SK-N-SH (cell line): ENCODE measurements around the gene DPYSL4. TPM values are rescaled to one million over a fixed set of nuclear protein-coding genes. Genes with fewer than 3 reads are reported as not detected.
A peak's percentile ranks its signal among the peaks of the same experiment; 100 is the strongest.

Experiments used
- CTCF ChIA-PET: fragments of 300-600, 350-600 bp; formaldehyde crosslinking; extraction: SDS; loops from one replicate; lab custom pipeline; 2021; lab: Yijun Ruan, JAX
- POLR2A ChIA-PET: fragments of 350-600 bp; sonication (Branson Sonifier 250); formaldehyde crosslinking; extraction: SDS; loops from one replicate; lab custom pipeline; 2020; ENCODE audit warnings: antibody characterized with exemption, inconsistent platforms; lab: Yijun Ruan, JAX
- DNase-seq: peaks from one replicate; pipeline ENCODE4 v3.0.0; 2012
- H2AFZ ChIP-seq: fragments of 200-600 bp; sonication (generic); 2 replicates; pipeline ENCODE4 v1.8.1; 2016; ENCODE audit warnings: antibody characterized with exemption, mild to moderate bottlenecking, low read depth
- H3F3A ChIP-seq: fragments of 200-600 bp; sonication (generic); replicated peaks from 2 replicates; pipeline ENCODE3; 2016; ENCODE audit warnings: antibody characterized with exemption, mild to moderate bottlenecking; ENCODE audit not compliant: insufficient read depth
- H3K27ac ChIP-seq, 2 experiments: fragments of 200-500 bp in 1 of 2; fragments of 200-600 bp in 1 of 2; sonication (Bioruptor generic) in 1 of 2; sonication (generic), shearing (Covaris generic) in 1 of 2; 2 replicates each; pipeline versions ENCODE4 v1.5.1 to v1.6.1; 2014 to 2016; ENCODE audit warnings: low read depth in 2 of 2, inconsistent platforms in 1 of 2, low read length in 1 of 2, mild to moderate bottlenecking in 1 of 2, mixed read lengths in 1 of 2
- H3K27me3 ChIP-seq: fragments of 200-600 bp; sonication (generic), shearing (Covaris generic); 2 replicates; pipeline ENCODE4 v1.6.1; 2016; ENCODE audit warnings: mixed run types; ENCODE audit not compliant: insufficient read depth
- H3K36me3 ChIP-seq, 2 experiments: fragments of 200-500 bp in 1 of 2; fragments of 200-600 bp in 1 of 2; sonication (Bioruptor generic) in 1 of 2; sonication (generic) in 1 of 2; replicated peaks in 1 of 2; 2 replicates each; pipeline versions ENCODE3 to v1.5.1; 2014 to 2016; ENCODE audit warnings: low read length in 1 of 2, mild to moderate bottlenecking in 1 of 2; ENCODE audit not compliant: insufficient read depth in 2 of 2, control insufficient read depth in 1 of 2
- H3K4me1 ChIP-seq, 2 experiments: fragments of 200-500 bp in 1 of 2; fragments of 200-600 bp in 1 of 2; sonication (Bioruptor generic) in 1 of 2; sonication (generic), shearing (Covaris generic) in 1 of 2; 2 replicates each; pipeline versions ENCODE4 v1.5.1 to v1.6.1; 2014 to 2016; ENCODE audit warnings: low read depth in 1 of 2, low read length in 1 of 2, mixed run types in 1 of 2; ENCODE audit not compliant: insufficient read depth in 2 of 2, control insufficient read depth in 1 of 2
- H3K4me2 ChIP-seq: fragments of 200-600 bp; sonication (generic), shearing (Covaris generic); 2 replicates; pipeline ENCODE4 v1.6.1; 2017; ENCODE audit warnings: mixed run types
- H3K4me3 ChIP-seq, 2 experiments: fragments of 200-500 bp in 1 of 2; fragments of 200-600 bp in 1 of 2; sonication (Bioruptor generic) in 1 of 2; sonication (generic), shearing (Covaris generic) in 1 of 2; 2 replicates each; pipeline versions ENCODE4 v1.5.1 to v1.8.1; 2014 to 2016; ENCODE audit warnings: low read depth in 2 of 2, inconsistent platforms in 1 of 2, low read length in 1 of 2, mild to moderate bottlenecking in 1 of 2, mixed read lengths in 1 of 2, moderate library complexity in 1 of 2
- H3K79me2 ChIP-seq: fragments of 200-600 bp; sonication (generic); 2 replicates; pipeline ENCODE4 v1.8.1; 2017; ENCODE audit warnings: mild to moderate bottlenecking; ENCODE audit not compliant: insufficient read depth
- H3K9ac ChIP-seq: fragments of 200-600 bp; sonication (generic); 2 replicates; pipeline ENCODE4 v1.6.1; 2017; ENCODE audit warnings: mixed run types
- H3K9me2 ChIP-seq: fragments of 200-600 bp; sonication (generic); 2 replicates; pipeline ENCODE4 v1.6.1; 2017; ENCODE audit warnings: mixed run types
- H3K9me3 ChIP-seq: fragments of 200-600 bp; sonication (generic); 2 replicates; pipeline ENCODE4 v1.6.1; 2017; ENCODE audit warnings: mixed run types, mild to moderate bottlenecking, moderate library complexity
- H4K20me1 ChIP-seq: fragments of 200-600 bp; sonication (generic); 2 replicates; pipeline ENCODE4 v1.6.1; 2017; ENCODE audit warnings: mild to moderate bottlenecking, mixed run types; ENCODE audit not compliant: insufficient read depth
- EZH2phosphoT487 ChIP-seq: fragments of 200-600 bp; sonication (generic); IDR thresholded peaks from 2 replicates; pipeline ENCODE4 v1.6.1; 2017; ENCODE audit warnings: low read depth, mixed run types, mild to moderate bottlenecking, antibody characterized with exemption, moderate library complexity, borderline replicate concordance
- FOSL2 ChIP-seq: IDR thresholded peaks from 2 replicates; pipeline ENCODE4 v1.4.0; 2012; ENCODE audit warnings: low read depth, mild to moderate bottlenecking, moderate library complexity, borderline replicate concordance
- MXI1 ChIP-seq: IDR thresholded peaks from 2 replicates; pipeline ENCODE4 v1.6.1; 2012; ENCODE audit warnings: mild to moderate bottlenecking, low read depth, low read length, improper control_type of control experiment
- RFX5 ChIP-seq: IDR thresholded peaks from 2 replicates; pipeline ENCODE4 v1.6.1; 2012; ENCODE audit warnings: mild to moderate bottlenecking, improper control_type of control experiment, low read length
- RXRA ChIP-seq: IDR thresholded peaks from 2 replicates; pipeline ENCODE4 v1.4.0; 2012; ENCODE audit warnings: low read depth, mild to moderate bottlenecking, borderline replicate concordance
- SMC3 ChIP-seq: IDR thresholded peaks from 2 replicates; pipeline ENCODE4 v1.6.1; 2012; ENCODE audit warnings: low read depth, low read length, improper control_type of control experiment
- TAF1 ChIP-seq: IDR thresholded peaks from 2 replicates; pipeline ENCODE4 v1.6.1; 2012; ENCODE audit warnings: low read depth, mild to moderate bottlenecking, low read length, moderate library complexity, borderline replicate concordance
- YY1 ChIP-seq: IDR thresholded peaks from 2 replicates; pipeline ENCODE4 v1.4.0; 2012; ENCODE audit warnings: low read depth, mild to moderate bottlenecking
- WGBS: methylation state at CpG from one replicate; pipeline ENCODE4 v1.1.6; 2017; ENCODE audit warnings: low lambda C conversion rate; 5-methylcytosine and 5-hydroxymethylcytosine counted together
- polyA plus RNA-seq, 3 experiments: library from polyadenylated mRNA; depleted of rRNA; stranded (reverse); fragments of >200 nt; gene quantifications; 2 replicates each; pipeline ENCODE4 v1.2.3, GENCODE V29; 2012
- TF ChIP-seq, protein P1 (sequence below): fragments of 150-350 bp; IDR thresholded peaks from 2 replicates; pipeline ENCODE4 v1.6.1; 2017; ENCODE audit warnings: antibody characterized with exemption, low read length, low read depth, borderline replicate concordance
- TF ChIP-seq, protein P2 (sequence below): IDR thresholded peaks from 2 replicates; pipeline ENCODE4 v1.4.0; 2012; ENCODE audit warnings: low read depth, borderline replicate concordance
- TF ChIP-seq, protein P3 (sequence below): IDR thresholded peaks from 2 replicates; pipeline ENCODE4 v1.4.0; 2012; ENCODE audit warnings: low read depth, borderline replicate concordance
- TF ChIP-seq, protein P4 (sequence below): IDR thresholded peaks from 2 replicates; pipeline ENCODE4 v1.6.1; 2012; ENCODE audit warnings: mild to moderate bottlenecking, low read depth, low read length, moderate library complexity

Gene DPYSL4
- polyA plus RNA-seq, 1 of the 3 experiments (the other 2 are of a cell fraction), result 21.8 TPM

DNA sequence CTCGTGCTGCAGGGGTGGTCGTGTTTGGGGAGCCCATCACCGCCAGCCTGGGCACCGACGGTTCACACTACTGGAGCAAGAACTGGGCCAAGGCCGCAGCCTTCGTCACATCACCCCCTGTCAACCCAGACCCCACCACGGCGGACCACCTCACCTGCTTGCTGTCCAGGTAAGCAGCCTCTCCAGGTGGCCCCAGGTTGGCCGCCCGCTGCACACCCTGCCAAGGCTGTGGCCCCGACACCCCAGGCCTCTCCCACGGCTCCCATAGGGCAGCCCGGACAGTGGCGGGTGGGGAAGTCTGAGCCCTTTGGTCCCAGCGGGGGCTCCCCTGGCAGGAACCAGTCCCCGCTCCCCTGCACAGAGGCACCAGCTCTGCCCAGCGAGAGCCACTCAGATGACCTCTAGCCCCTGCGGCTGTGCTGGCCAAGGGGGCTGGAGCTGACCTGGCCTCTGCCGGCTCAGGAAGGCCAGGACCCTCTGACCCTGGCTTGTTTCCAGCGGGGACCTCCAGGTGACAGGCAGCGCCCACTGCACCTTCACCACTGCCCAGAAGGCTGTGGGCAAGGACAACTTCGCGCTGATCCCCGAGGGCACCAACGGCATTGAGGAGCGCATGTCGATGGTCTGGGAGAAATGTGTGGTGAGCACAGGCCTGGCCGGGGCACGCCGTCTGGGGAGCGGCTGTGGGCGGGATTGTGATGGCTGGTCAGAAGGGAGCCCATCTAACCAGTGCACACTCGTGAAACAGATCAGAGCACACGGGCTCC lies 13.8 kb downstream of the DPYSL4 start:
- 91% methylated on average over 12 of the region's 35 CpGs for whole genome bisulfite sequencing

DNA sequence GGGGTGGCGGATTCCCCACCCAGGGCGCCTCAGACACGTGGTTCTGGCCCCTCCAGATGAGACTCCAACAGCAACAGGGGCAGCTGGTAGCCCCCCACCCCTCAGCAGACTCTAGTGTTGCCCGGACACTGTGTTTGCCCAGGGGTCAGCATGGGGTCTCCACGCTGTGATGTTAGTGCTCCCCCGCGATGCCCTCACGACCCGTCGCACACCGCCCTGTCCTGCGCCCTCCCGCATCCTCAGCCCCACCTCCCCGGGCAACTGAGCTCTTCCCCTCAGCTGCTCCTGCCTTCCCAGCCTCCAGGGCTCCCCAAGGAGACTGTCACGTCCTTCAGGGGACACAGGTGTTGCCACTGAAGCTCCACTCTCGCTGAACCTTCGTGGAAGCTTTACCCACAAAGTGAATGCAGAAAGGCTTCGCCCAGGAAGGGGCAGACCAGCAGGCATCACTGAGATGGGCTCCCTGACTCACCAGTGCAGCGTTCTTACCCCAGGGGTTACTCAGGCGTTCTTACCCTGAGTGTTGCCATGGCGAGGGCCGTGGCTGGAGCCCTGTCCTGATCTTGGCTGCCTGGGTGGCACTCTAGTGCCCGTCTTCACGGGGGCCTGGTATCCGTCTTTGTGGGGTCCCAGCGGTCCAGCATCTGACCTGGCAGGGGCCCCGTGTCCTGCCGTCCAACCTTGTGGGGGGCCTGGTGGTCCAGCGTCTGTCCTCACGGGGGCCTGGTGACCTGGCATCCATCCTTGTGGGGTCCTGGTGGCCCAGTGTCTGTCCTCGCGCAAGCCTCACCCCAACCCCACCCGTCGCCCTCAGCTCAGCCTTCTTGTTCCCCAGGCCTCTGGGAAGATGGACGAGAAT lies 14.6 kb downstream of the DPYSL4 start:
- Histone ChIP-seq H3F3A (no peaks in the 10 kb centered on the region), H3K79me2 (no peaks in the 10 kb centered on the region), H2AFZ (no peak overlapping the region), H3K27me3 (no peaks in the 10 kb centered on the region), H3K9me2 (no peaks in the 10 kb centered on the region), H3K27ac (no peak overlapping the region), H3K9ac (no peak overlapping the region), H3K4me2 (no peak overlapping the region), H3K4me3 (no peak overlapping the region), H3K36me3 (peaks cover 0 to 23% of the 10 kb centered on the region in 2 experiments), H3K9me3 (no peaks in the 10 kb centered on the region), H4K20me1 (no peaks in the 10 kb centered on the region), H3K4me1 (no peaks in the 10 kb centered on the region; a peak in 1 of 4 replicates)
- DNase-seq, result no peak
- POLR2A ChIA-PET, result no interaction called here
- CTCF ChIA-PET, result no interaction called here
- 96% methylated on average over 18 of the region's 35 CpGs for WGBS
- TF ChIP-seq FOSL2, result no peak
- TF ChIP-seq, protein P1, sequence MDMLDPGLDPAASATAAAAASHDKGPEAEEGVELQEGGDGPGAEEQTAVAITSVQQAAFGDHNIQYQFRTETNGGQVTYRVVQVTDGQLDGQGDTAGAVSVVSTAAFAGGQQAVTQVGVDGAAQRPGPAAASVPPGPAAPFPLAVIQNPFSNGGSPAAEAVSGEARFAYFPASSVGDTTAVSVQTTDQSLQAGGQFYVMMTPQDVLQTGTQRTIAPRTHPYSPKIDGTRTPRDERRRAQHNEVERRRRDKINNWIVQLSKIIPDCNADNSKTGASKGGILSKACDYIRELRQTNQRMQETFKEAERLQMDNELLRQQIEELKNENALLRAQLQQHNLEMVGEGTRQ, result no peak
- no peak for TF ChIP-seq EZH2phosphoT487
- TF ChIP-seq RFX5, result no peak
- TF ChIP-seq YY1, result no peak
- TF ChIP-seq, protein P2, sequence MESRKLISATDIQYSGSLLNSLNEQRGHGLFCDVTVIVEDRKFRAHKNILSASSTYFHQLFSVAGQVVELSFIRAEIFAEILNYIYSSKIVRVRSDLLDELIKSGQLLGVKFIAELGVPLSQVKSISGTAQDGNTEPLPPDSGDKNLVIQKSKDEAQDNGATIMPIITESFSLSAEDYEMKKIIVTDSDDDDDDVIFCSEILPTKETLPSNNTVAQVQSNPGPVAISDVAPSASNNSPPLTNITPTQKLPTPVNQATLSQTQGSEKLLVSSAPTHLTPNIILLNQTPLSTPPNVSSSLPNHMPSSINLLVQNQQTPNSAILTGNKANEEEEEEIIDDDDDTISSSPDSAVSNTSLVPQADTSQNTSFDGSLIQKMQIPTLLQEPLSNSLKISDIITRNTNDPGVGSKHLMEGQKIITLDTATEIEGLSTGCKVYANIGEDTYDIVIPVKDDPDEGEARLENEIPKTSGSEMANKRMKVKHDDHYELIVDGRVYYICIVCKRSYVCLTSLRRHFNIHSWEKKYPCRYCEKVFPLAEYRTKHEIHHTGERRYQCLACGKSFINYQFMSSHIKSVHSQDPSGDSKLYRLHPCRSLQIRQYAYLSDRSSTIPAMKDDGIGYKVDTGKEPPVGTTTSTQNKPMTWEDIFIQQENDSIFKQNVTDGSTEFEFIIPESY, result no peak
- TF ChIP-seq MXI1, result no peak

More for the DNA sequence above, 13.8 kb downstream of the DPYSL4 start:
- POLR2A ChIA-PET, result no interaction called here
- no peaks in the 10 kb centered on the region; a peak in 1 of 4 replicates for H3K4me1 ChIP-seq
- H3K4me3 ChIP-seq, result no peak overlapping the region
- H3K9me2 ChIP-seq, result no peaks in the 10 kb centered on the region
- TF ChIP-seq YY1, result no peak
- TF ChIP-seq TAF1, result no peak
- no peak for TF ChIP-seq SMC3
- TF ChIP-seq FOSL2, result no peak
- TF ChIP-seq, protein P3, sequence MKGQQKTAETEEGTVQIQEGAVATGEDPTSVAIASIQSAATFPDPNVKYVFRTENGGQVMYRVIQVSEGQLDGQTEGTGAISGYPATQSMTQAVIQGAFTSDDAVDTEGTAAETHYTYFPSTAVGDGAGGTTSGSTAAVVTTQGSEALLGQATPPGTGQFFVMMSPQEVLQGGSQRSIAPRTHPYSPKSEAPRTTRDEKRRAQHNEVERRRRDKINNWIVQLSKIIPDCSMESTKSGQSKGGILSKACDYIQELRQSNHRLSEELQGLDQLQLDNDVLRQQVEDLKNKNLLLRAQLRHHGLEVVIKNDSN, result no peak
- TF ChIP-seq, protein P4, sequence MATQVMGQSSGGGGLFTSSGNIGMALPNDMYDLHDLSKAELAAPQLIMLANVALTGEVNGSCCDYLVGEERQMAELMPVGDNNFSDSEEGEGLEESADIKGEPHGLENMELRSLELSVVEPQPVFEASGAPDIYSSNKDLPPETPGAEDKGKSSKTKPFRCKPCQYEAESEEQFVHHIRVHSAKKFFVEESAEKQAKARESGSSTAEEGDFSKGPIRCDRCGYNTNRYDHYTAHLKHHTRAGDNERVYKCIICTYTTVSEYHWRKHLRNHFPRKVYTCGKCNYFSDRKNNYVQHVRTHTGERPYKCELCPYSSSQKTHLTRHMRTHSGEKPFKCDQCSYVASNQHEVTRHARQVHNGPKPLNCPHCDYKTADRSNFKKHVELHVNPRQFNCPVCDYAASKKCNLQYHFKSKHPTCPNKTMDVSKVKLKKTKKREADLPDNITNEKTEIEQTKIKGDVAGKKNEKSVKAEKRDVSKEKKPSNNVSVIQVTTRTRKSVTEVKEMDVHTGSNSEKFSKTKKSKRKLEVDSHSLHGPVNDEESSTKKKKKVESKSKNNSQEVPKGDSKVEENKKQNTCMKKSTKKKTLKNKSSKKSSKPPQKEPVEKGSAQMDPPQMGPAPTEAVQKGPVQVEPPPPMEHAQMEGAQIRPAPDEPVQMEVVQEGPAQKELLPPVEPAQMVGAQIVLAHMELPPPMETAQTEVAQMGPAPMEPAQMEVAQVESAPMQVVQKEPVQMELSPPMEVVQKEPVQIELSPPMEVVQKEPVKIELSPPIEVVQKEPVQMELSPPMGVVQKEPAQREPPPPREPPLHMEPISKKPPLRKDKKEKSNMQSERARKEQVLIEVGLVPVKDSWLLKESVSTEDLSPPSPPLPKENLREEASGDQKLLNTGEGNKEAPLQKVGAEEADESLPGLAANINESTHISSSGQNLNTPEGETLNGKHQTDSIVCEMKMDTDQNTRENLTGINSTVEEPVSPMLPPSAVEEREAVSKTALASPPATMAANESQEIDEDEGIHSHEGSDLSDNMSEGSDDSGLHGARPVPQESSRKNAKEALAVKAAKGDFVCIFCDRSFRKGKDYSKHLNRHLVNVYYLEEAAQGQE, result no peak
- TF ChIP-seq MXI1, result no peak
- no peak for TF ChIP-seq RXRA
- H3K4me2 ChIP-seq, result no peak overlapping the region
- no peaks in the 10 kb centered on the region for H3K27me3 ChIP-seq
- peak; percentile 39 for DNase-seq
- no peaks in the 10 kb centered on the region for H4K20me1 ChIP-seq
- H2AFZ ChIP-seq, result no peak overlapping the region
- H3K36me3 ChIP-seq, result peaks cover 0 to 25% of the 10 kb centered on the region in 2 experiments
- CTCF ChIA-PET, result no interaction called here
- no peaks in the 10 kb centered on the region for H3F3A ChIP-seq
- H3K9ac ChIP-seq, result no peak overlapping the region
- H3K79me2 ChIP-seq, result no peaks in the 10 kb centered on the region
- no peak overlapping the region for H3K27ac ChIP-seq
- H3K9me3 ChIP-seq, result no peaks in the 10 kb centered on the region
